Measurements from ENCODE around the gene PSENEN.

Gene PSENEN

GRCh38 chr19:35730326-35730725, 15.1 kb upstream of the PSENEN start:
- no peaks in the 10 kb centered on the region for H3K27me3 ChIP-seq (replicated peaks; ENCODE audit: control insufficient read depth, insufficient read depth, low read length)
- no peak for DNase-seq (ENCODE audit: extremely low read depth, insufficient read length)
- no peak overlapping the region for H3K4me3 ChIP-seq (replicated peaks; ENCODE audit: low read depth, low read length)
- peaks cover 73% of the 10 kb centered on the region for H3K36me3 ChIP-seq (ENCODE audit: control insufficient read depth, insufficient read depth, low read length)
- TF ChIP-seq, protein P1, sequence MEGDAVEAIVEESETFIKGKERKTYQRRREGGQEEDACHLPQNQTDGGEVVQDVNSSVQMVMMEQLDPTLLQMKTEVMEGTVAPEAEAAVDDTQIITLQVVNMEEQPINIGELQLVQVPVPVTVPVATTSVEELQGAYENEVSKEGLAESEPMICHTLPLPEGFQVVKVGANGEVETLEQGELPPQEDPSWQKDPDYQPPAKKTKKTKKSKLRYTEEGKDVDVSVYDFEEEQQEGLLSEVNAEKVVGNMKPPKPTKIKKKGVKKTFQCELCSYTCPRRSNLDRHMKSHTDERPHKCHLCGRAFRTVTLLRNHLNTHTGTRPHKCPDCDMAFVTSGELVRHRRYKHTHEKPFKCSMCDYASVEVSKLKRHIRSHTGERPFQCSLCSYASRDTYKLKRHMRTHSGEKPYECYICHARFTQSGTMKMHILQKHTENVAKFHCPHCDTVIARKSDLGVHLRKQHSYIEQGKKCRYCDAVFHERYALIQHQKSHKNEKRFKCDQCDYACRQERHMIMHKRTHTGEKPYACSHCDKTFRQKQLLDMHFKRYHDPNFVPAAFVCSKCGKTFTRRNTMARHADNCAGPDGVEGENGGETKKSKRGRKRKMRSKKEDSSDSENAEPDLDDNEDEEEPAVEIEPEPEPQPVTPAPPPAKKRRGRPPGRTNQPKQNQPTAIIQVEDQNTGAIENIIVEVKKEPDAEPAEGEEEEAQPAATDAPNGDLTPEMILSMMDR (IDR thresholded peaks at IDR 0.05; ENCODE audit: insufficient read depth, low read length, poor library complexity, severe bottlenecking) = no peak

GRCh38 chr19:35731353-35731752, 14.1 kb upstream of the PSENEN start:
- Histone ChIP-seq H3K4me3 (replicated peaks; ENCODE audit: low read depth, low read length) (no peak overlapping the region), H3K27me3 (replicated peaks; ENCODE audit: control insufficient read depth, insufficient read depth, low read length) (no peaks in the 10 kb centered on the region), H3K36me3 (ENCODE audit: control insufficient read depth, insufficient read depth, low read length) (peaks cover 69% of the 10 kb centered on the region)
- no peak for DNase-seq (ENCODE audit: extremely low read depth, insufficient read length)
- TF ChIP-seq, protein P1 (IDR thresholded peaks at IDR 0.05; ENCODE audit: insufficient read depth, low read length, poor library complexity, severe bottlenecking) = no peak

DNA sequence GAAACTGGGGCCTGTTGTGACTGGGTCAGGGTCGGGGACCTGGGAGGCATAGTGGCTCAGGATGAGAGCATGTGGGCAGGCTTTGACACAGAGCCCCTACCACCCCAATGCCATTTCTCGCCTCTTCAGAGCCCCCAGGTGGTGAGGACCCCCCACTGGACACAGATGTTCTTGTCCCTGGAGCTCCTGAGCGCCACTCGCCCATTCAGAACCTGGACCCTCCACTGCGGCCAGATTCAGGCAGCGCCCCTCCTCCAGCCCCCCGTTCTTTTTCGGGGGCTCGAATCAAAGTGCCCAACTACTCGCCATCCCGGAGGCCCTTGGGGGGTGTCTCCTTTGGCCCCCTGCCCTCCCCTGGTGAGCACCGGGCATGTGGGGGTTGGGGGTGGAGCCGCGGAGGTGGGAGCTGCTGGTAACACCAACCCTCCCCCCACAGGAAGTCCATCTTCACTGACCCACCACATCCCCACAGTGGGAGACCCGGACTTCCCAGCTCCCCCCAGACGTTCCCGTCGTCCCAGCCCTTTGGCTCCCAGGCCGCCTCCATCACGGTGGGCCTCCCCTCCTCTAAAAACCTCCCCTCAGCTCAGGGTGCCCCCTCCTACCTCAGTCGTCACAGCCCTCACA, 13.6 kb upstream of the PSENEN start:
- no peaks in the 10 kb centered on the region for H3K27me3 ChIP-seq (replicated peaks; ENCODE audit: control insufficient read depth, insufficient read depth, low read length)
- H3K4me3 ChIP-seq (replicated peaks; ENCODE audit: low read depth, low read length) = no peak overlapping the region
- TF ChIP-seq, protein P1 (IDR thresholded peaks at IDR 0.05; ENCODE audit: insufficient read depth, low read length, poor library complexity, severe bottlenecking) = no peak
- H3K36me3 ChIP-seq (ENCODE audit: control insufficient read depth, insufficient read depth, low read length) = peaks cover 70% of the 10 kb centered on the region
- no peak for DNase-seq (ENCODE audit: extremely low read depth, insufficient read length)

DNA sequence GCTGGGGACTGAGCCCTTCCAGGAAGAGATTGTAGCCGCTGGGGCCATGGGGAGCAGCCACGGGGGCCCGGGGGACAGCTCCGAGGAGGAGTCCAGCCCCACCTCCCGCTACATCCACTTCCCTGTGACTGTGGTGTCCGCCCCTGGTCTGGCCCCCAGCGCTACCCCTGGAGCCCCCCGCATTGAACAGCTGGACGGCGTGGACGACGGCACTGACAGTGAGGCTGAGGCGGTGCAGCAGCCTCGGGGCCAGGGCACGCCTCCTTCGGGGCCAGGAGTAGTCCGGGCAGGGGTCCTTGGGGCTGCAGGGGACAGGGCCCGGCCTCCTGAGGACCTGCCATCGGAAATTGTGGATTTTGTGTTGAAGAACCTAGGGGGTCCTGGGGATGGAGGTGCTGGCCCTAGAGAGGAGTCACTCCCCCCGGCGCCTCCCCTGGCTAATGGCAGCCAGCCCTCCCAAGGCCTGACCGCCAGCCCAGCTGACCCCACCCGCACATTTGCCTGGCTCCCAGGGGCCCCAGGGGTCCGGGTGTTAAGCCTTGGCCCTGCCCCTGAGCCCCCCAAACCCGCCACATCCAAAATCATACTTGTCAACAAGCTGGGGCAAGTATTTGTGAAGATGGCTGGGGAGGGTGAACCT, 12.8 kb upstream of the PSENEN start:
- TF ChIP-seq, protein P1 (IDR thresholded peaks at IDR 0.05; ENCODE audit: insufficient read depth, low read length, poor library complexity, severe bottlenecking) = no peak
- Histone ChIP-seq H3K4me3 (replicated peaks; ENCODE audit: low read depth, low read length) (no peak overlapping the region), H3K27me3 (replicated peaks; ENCODE audit: control insufficient read depth, insufficient read depth, low read length) (no peaks in the 10 kb centered on the region), H3K36me3 (ENCODE audit: control insufficient read depth, insufficient read depth, low read length) (peaks cover 66% of the 10 kb centered on the region)
- DNase-seq (ENCODE audit: extremely low read depth, insufficient read length) = no peak

DNA sequence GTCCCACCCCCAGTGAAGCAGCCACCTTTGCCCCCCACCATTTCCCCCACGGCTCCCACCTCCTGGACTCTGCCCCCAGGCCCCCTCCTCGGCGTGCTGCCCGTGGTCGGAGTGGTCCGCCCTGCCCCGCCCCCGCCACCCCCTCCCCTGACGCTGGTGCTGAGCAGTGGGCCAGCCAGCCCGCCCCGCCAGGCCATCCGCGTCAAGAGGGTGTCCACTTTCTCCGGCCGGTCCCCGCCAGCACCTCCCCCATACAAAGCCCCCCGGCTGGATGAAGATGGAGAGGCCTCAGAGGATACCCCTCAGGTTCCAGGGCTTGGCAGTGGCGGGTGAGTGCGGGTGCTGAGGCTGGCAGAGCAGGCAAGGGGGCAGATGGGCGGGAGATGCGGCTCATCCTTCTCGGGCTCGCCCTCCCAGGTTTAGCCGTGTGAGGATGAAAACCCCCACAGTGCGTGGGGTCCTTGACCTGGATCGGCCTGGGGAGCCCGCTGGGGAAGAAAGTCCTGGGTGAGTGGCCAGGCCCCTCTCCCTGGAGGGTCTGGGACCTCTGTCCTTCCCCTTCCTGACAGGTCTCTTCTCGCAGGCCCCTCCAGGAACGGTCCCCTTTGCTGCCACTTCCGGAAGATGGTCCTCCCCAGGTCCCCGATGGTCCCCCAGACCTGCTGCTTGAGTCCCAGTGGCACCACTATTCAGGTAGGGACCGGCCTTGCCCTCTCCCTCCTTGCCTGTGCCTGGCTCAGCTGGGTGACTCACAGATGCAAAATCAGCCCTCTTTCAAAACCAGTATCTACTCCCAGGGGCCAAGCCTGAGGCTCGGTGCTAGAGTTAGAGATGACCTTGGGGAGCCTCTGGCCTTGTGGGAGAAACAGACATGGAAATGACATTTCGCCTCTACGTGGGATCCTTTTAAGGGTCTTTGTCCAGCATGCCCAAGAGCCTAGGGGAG, 12.0 kb upstream of the PSENEN start:
- H3K27me3 ChIP-seq (replicated peaks; ENCODE audit: control insufficient read depth, insufficient read depth, low read length) = no peaks in the 10 kb centered on the region
- TF ChIP-seq, protein P1 (IDR thresholded peaks at IDR 0.05; ENCODE audit: insufficient read depth, low read length, poor library complexity, severe bottlenecking) = no peak
- DNase-seq (ENCODE audit: extremely low read depth, insufficient read length) = no peak
- peaks cover 67% of the 10 kb centered on the region for H3K36me3 ChIP-seq (ENCODE audit: control insufficient read depth, insufficient read depth, low read length)
- H3K4me3 ChIP-seq (replicated peaks; ENCODE audit: low read depth, low read length) = no peak overlapping the region
